ENCODE measurements around the gene PDPR. TPM values are rescaled to one million over a fixed set of nuclear protein-coding genes. Genes with fewer than 3 reads are reported as not detected.

The PDPR gene
- total and polyA plus RNA-seq, 2 of the 8 experiments (the other 6 are each of a cell fraction or from before 2014, with no cell fraction given) = 40.2 to 43.1 TPM

- no peak overlapping the region for H3K27ac ChIP-seq (ENCODE audit: low read depth, low read length)
- H2BK120ac ChIP-seq (replicated peaks; ENCODE audit: low read depth, low read length) = no peak overlapping the region
- H2AK5ac ChIP-seq (ENCODE audit: low read depth, low read length) = no peak overlapping the region
- H3K36me3 ChIP-seq (ENCODE audit: control insufficient read depth in 2 of 4, insufficient read depth in 4 of 4, low read length in 3 of 4) = peaks cover 27 to 81% (median 55%) of the 10 kb centered on the region in 4 experiments
- ChIA-PET POLR2A (ENCODE audit: partially characterized antibody) (interaction anchor here (2.8 kb wide), 1 partner anchor 93 kb away, joined by 14 read pairs; the partner anchor contains the start of gene EXOSC6), CTCF (ENCODE audit: partially characterized antibody) (interaction anchor here (0.6 to 2.5 kb wide), 6 partner anchors 8 to 347 kb away, joined by 3 to 11 read pairs (median 6); no protein-coding TSS in a partner anchor)
- H3K9ac ChIP-seq (replicated peaks in 1 of 4; ENCODE audit: extremely low read depth in 1 of 4, low read depth in 3 of 4, low read length in 3 of 4) = no peak overlapping the region
- H3K79me2 ChIP-seq (ENCODE audit: control insufficient read depth in 1 of 2, insufficient read depth in 2 of 2, low read length in 2 of 2) = no peaks in the 10 kb centered on the region
- H3K27me3 ChIP-seq (replicated peaks in 1 of 4; ENCODE audit: control insufficient read depth in 3 of 4, extremely low read depth in 1 of 4, insufficient read depth in 3 of 4, low read length in 3 of 4) = no peaks in the 10 kb centered on the region
- no peak overlapping the region for H2BK12ac ChIP-seq (ENCODE audit: low read depth, low read length)
- peak in 2 of 3 experiments; percentile 9 to 29; a peak in 3 of 4 replicates for TF ChIP-seq CTCF (IDR thresholded peaks at IDR 0.05; ENCODE audit: control extremely low read depth in 1 of 3, insufficient read depth in 1 of 3, low read depth in 1 of 3, low read length in 3 of 3)
- no peak for TF ChIP-seq MAFK (IDR thresholded peaks at IDR 0.05; ENCODE audit: low read depth, low read length)
- TF ChIP-seq POLR2AphosphoS5 (IDR thresholded peaks at IDR 0.05; ENCODE audit: low read depth, low read length) = peak; percentile 24; the same call in 1 of the 2 replicates
- H2AFZ ChIP-seq (ENCODE audit: low read length) = no peak overlapping the region
- 85% methylated on average over 7 of the region's 7 CpGs; no CpG with 5 or more reads in 1 of the 2 experiments for WGBS, 2 experiments (ENCODE audit: extremely low coverage in 1 of 2, insufficient coverage in 1 of 2, insufficient read length in 1 of 2, insufficient replicate concordance in 2 of 2, low coverage in 1 of 2, low lambda C conversion rate in 2 of 2, missing lambda C conversion rate in 1 of 2)
- H3K4ac ChIP-seq (replicated peaks; ENCODE audit: insufficient read length, low read depth, low read length) = no peak overlapping the region
- peaks cover 0 to 7% of the 10 kb centered on the region in 2 experiments for H4K20me1 ChIP-seq (replicated peaks in 1 of 2; ENCODE audit: control insufficient read depth in 1 of 2, insufficient read depth in 2 of 2, low read length in 2 of 2)
- no peak overlapping the region for H3K4me3 ChIP-seq (ENCODE audit: extremely low read depth in 1 of 4, insufficient read depth in 2 of 4, low read depth in 3 of 4, low read length in 4 of 4)
- no peak overlapping the region for H2BK5ac ChIP-seq (ENCODE audit: low read depth, low read length)
- no peak overlapping the region for H3K14ac ChIP-seq (ENCODE audit: insufficient read length)
- no peak overlapping the region for H3K18ac ChIP-seq (ENCODE audit: extremely low read depth, low read length)
- no peaks in the 10 kb centered on the region for H3K4me1 ChIP-seq (replicated peaks in 1 of 4; ENCODE audit: control insufficient read depth in 3 of 4, insufficient read depth in 4 of 4, low read length in 3 of 4)
- no peak overlapping the region for H3K23ac ChIP-seq (ENCODE audit: insufficient read length)
- no peak for DNase-seq (ENCODE audit: low read depth in 1 of 2, low spot score in 2 of 2)
- H4K8ac ChIP-seq (ENCODE audit: extremely low read depth, insufficient read depth, low read length) = no peak overlapping the region
- H3K4me2 ChIP-seq (ENCODE audit: insufficient read depth in 1 of 2, low read depth in 2 of 2, low read length in 2 of 2) = no peak overlapping the region
- no peaks in the 10 kb centered on the region for H3K9me3 ChIP-seq (ENCODE audit: insufficient read depth in 2 of 2, low read depth in 1 of 2, low read length in 1 of 2)
- no peaks in the 10 kb centered on the region; the same call in 1 of the 2 replicates for H3K23me2 ChIP-seq (ENCODE audit: low read depth, low read length)
- no peak overlapping the region for H2BK20ac ChIP-seq (ENCODE audit: low read length)
- no peak overlapping the region for H4K91ac ChIP-seq (replicated peaks; ENCODE audit: insufficient read length, low read length)
- no peak for FAIRE-seq
- no peaks in the 10 kb centered on the region for H3K79me1 ChIP-seq (ENCODE audit: low read depth, low read length)
- H4K5ac ChIP-seq (ENCODE audit: insufficient read length, low read depth, low read length) = no peak overlapping the region
- H2BK15ac ChIP-seq (ENCODE audit: low read length) = no peak overlapping the region
- H3K56ac ChIP-seq (replicated peaks; ENCODE audit: insufficient read length, low read depth, low read length) = no peak overlapping the region
These were observed 44.3 kb downstream of the PDPR start for GRCh38 chr16:70158261-70158939.
